Motor neuron (in vitro differentiated cells): ENCODE data around the gene M6PR. TPM values are rescaled to one million over a fixed set of nuclear protein-coding genes. Genes with fewer than 3 reads are reported as not detected.

Experiments
- ATAC-seq, 8 experiments: fragments of 200-7000 bp; cut with Tn5 transposase; replicated peaks in 6 of 8; 2 replicates each; pipeline ENCODE4 v1.8.0; 2021; ENCODE audit warnings: mild to moderate bottlenecking in 8 of 8, moderate library complexity in 8 of 8
- H3K27ac ChIP-seq, 2 donors: fragments of 250-450 bp; sonication (Bioruptor Pico); 2 replicates each; pipeline ENCODE4 v1.9.0; 2021; ENCODE audit warnings: antibody characterized with exemption in 2 of 2, mild to moderate bottlenecking in 2 of 2, moderate library complexity in 1 of 2
- H3K4me1 ChIP-seq, 2 donors: fragments of 250-450 bp; sonication (Bioruptor Pico); replicated peaks in 1 of 2; 2 replicates each; pipeline ENCODE4 v1.6.1; 2021; ENCODE audit warnings: antibody characterized with exemption in 2 of 2, mild to moderate bottlenecking in 2 of 2, moderate library complexity in 1 of 2
- H3K4me3 ChIP-seq, 5 donors: fragments of 250-450 bp; sonication (Bioruptor Pico); 2 replicates each; pipeline ENCODE4 v1.9.0; 2021; ENCODE audit warnings: antibody characterized with exemption in 5 of 5, mild to moderate bottlenecking in 5 of 5, moderate library complexity in 4 of 5
- WGBS, 10 experiments: fragments of 450-650 bp; shearing (Covaris generic); methylation state at CpG; one replicate each; pipeline ENCODE4 v1.0.0; 2022; 5-methylcytosine and 5-hydroxymethylcytosine counted together
- in situ Hi-C, 9 experiments: fragments of 400-800 bp; cut with MboI; loops; one replicate each; pipeline ENCODE4 v1.15.0; 2021; ENCODE audit warnings: low sequenced_read_pairs in 9 of 9, low pct_unique_long_range_greater_than_20kb in 2 of 9; ENCODE audit not compliant: unreplicated experiment in 9 of 9
- total RNA-seq, 8 experiments: library from RNA; unstranded; fragments of 300-600 nt; gene quantifications; 2 replicates each; pipeline versions ENCODE4 v1.2.3 to v1.2.4, GENCODE V29; 2022

Gene M6PR
- total RNA-seq = 100 to 1,000 TPM in 2 of 8 experiments, 10 to 100 TPM in 6; 52.7 to 169 (median 85.4) TPM

GRCh38 chr12:8949342-8950220 is at the start of gene M6PR:
Gene M6PR, minus strand, starts transcription at chr12:8949645. Its CDS starts 3,241 bp downstream, at chr12:8946404.
- peak within 1 kb of the TSS; percentile 98 to 99 for H3K27ac ChIP-seq
- H3K4me3 ChIP-seq = peak within 1 kb of the TSS; percentile 71 to 98 (median 90)
- in situ Hi-C loops = loop anchor here in 1 of 9 experiments (10.0 kb wide), 1 partner anchor 85 kb away; no protein-coding TSS in a partner anchor
- ATAC-seq = peak; percentile 86 to 94 (median 92)
- H3K4me1 ChIP-seq = peaks cover 4 to 14% of the 10 kb centered on the region in 2 donors
- 0 to 6% (median 0%) methylated on average over 3 to 30 of the region's 66 CpGs; no CpG with 5 or more reads in 4 of the 10 experiments for WGBS, 10 experiments

- WGBS, 10 experiments = 29 to 100% (median 93%) methylated on average over 1 to 5 of the region's 5 CpGs
- H3K4me3 ChIP-seq = no peak overlapping the region
- peak in 2 of 8 experiments; percentile 68 to 71 for ATAC-seq
- no peak overlapping the region for H3K27ac ChIP-seq
- no peaks in the 10 kb centered on the region for H3K4me1 ChIP-seq
- in situ Hi-C loops = no loop called here
Observed at GRCh38 chr12:8996682-8997405, 47.4 kb upstream of the M6PR start.

GRCh38 chr12:8995021-8995775 is 45.8 kb upstream of the M6PR start:
- no peak overlapping the region for H3K4me3 ChIP-seq
- 54 to 100% (median 93%) methylated on average over 1 to 4 of the region's 4 CpGs; no CpG with 5 or more reads in 3 of the 10 experiments for WGBS, 10 experiments
- ATAC-seq = no peak
- H3K4me1 ChIP-seq = no peaks in the 10 kb centered on the region
- H3K27ac ChIP-seq = no peak overlapping the region
- in situ Hi-C loops = no loop called here

- WGBS, 10 experiments = 14 to 100% (median 92%) methylated on average over 1 to 3 of the region's 3 CpGs; no CpG with 5 or more reads in 2 of the 10 experiments
- Histone ChIP-seq H3K27ac (no peak overlapping the region), H3K4me1 (no peaks in the 10 kb centered on the region), H3K4me3 (no peak overlapping the region)
- no peak for ATAC-seq
- in situ Hi-C loops = no loop called here
Observed at GRCh38 chr12:8993827-8994226, 44.4 kb upstream of the M6PR start.

- no peaks in the 10 kb centered on the region for H3K4me1 ChIP-seq
- WGBS, 10 experiments = 30 to 86% (median 69%) methylated on average over 1 to 6 of the region's 6 CpGs
- in situ Hi-C loops = no loop called here
- no peak overlapping the region for H3K27ac ChIP-seq
- H3K4me3 ChIP-seq = no peak overlapping the region
- no peak for ATAC-seq
Observed at GRCh38 chr12:8991371-8992345, 42.2 kb upstream of the M6PR start.

GRCh38 chr12:8989413-8989812 is 40.0 kb upstream of the M6PR start, which contains the start of gene KLRG1:
Gene KLRG1, plus strand, starts transcription at chr12:8989546. Its CDS starts 90 bp downstream, at chr12:8989636.
- ATAC-seq = no peak
- WGBS, 10 experiments = 64 to 100% (median 92%) methylated on average over 1 to 2 of the region's 2 CpGs; no CpG with 5 or more reads in 2 of the 10 experiments
- in situ Hi-C loops = no loop called here
- H3K4me1 ChIP-seq = no peaks in the 10 kb centered on the region
- no peak within 1 kb of the TSS for H3K27ac ChIP-seq
- no peak within 1 kb of the TSS for H3K4me3 ChIP-seq

- no peak overlapping the region for H3K27ac ChIP-seq
- no peaks in the 10 kb centered on the region for H3K4me1 ChIP-seq
- ATAC-seq = no peak
- WGBS, 10 experiments = 0 to 100% (median 60%) methylated on average over 1 of the region's 1 CpG; no CpG with 5 or more reads in 2 of the 10 experiments
- in situ Hi-C loops = no loop called here
- no peak overlapping the region for H3K4me3 ChIP-seq
Observed at GRCh38 chr12:8987685-8988084, 38.2 kb upstream of the M6PR start.

GRCh38 chr12:8987163-8987562 is 37.7 kb upstream of the M6PR start:
- in situ Hi-C loops = no loop called here
- Histone ChIP-seq H3K4me1 (no peaks in the 10 kb centered on the region), H3K4me3 (no peak overlapping the region), H3K27ac (no peak overlapping the region)
- no peak for ATAC-seq

GRCh38 chr12:8985213-8985754 is 35.8 kb upstream of the M6PR start:
- WGBS, 10 experiments = 20 to 100% (median 71%) methylated on average over 1 of the region's 1 CpG; no CpG with 5 or more reads in 7 of the 10 experiments

GRCh38 chr12:8980137-8980536 is 30.7 kb upstream of the M6PR start:
- no peak overlapping the region for H3K27ac ChIP-seq
- 23 to 100% (median 79%) methylated on average over 1 to 3 of the region's 3 CpGs for WGBS, 10 experiments
- no peaks in the 10 kb centered on the region for H3K4me1 ChIP-seq
- no peak for ATAC-seq
- no peak overlapping the region for H3K4me3 ChIP-seq
- in situ Hi-C loops = no loop called here

More at GRCh38 chr12:8985213-8985754, 35.8 kb upstream of the M6PR start:
- in situ Hi-C loops = no loop called here
- ATAC-seq = no peak
- no peak overlapping the region for H3K4me3 ChIP-seq
- H3K27ac ChIP-seq = no peak overlapping the region
- H3K4me1 ChIP-seq = no peaks in the 10 kb centered on the region

GRCh38 chr12:8970432-8970831 is 21.0 kb upstream of the M6PR start:
- no peak overlapping the region for H3K27ac ChIP-seq
- WGBS, 10 experiments = 0 to 100% (median 88%) methylated on average over 1 of the region's 1 CpG; no CpG with 5 or more reads in 1 of the 10 experiments
- no peaks in the 10 kb centered on the region for H3K4me1 ChIP-seq
- in situ Hi-C loops = no loop called here
- ATAC-seq = no peak
- no peak overlapping the region for H3K4me3 ChIP-seq
